IMR-90 (cell line): Measurements from ENCODE around the gene SKP2. TPM values are rescaled to one million over a fixed set of nuclear protein-coding genes. Genes with fewer than 3 reads are reported as not detected.

Source experiments
- ATAC-seq: fragments of 200-7000 bp; cut with Tn5 transposase; 2 replicates; pipeline ENCODE4 v1.9.1; 2020; ENCODE audit warnings: low read depth, mild to moderate bottlenecking, moderate library complexity
- BruUV-seq: library from RNA; stranded (reverse); fragments of 400-500 nt; replicated peaks from 2 replicates; lab custom pipeline; 2021; lab: Mats Ljungman, UMichigan
- CTCF ChIA-PET: fragments of 300-600 bp; formaldehyde crosslinking; extraction: SDS; loops from one replicate; lab custom pipeline; 2021; ENCODE audit warnings: antibody characterized with exemption; lab: Yijun Ruan, JAX
- POLR2A ChIA-PET: fragments of 300-600 bp; sonication (Branson Sonifier 250); formaldehyde crosslinking; loops from one replicate; lab custom pipeline; 2022; ENCODE audit warnings: antibody characterized with exemption; ENCODE audit not compliant: unreplicated experiment; lab: Charles Lee
- DNase-seq: peaks from one replicate; pipeline ENCODE4 v3.0.0; 2013
- H2AFZ ChIP-seq: replicated peaks from 2 replicates; pipeline ENCODE3; 2013; ENCODE audit warnings: low read length, mild to moderate bottlenecking; ENCODE audit not compliant: poor library complexity
- H2AK5ac ChIP-seq: 2 replicates; pipeline ENCODE4 v1.6.1; 2013; ENCODE audit warnings: low read depth, low read length, inconsistent platforms
- H2AK9ac ChIP-seq: replicated peaks from 2 replicates; pipeline ENCODE3; 2013; ENCODE audit warnings: mild to moderate bottlenecking, low read depth, low read length, moderate library complexity; ENCODE audit not compliant: poor library complexity
- H2BK120ac ChIP-seq: 2 replicates; pipeline ENCODE4 v1.6.1; 2013; ENCODE audit warnings: low read depth, low read length, inconsistent platforms
- H2BK15ac ChIP-seq: 3 replicates; pipeline ENCODE4 v1.6.1; 2013; ENCODE audit warnings: low read depth, low read length, inconsistent platforms
- H2BK20ac ChIP-seq: 2 replicates; pipeline ENCODE4 v1.6.1; 2013; ENCODE audit warnings: low read depth, mild to moderate bottlenecking, inconsistent platforms, low read length, moderate library complexity
- H2BK5ac ChIP-seq: 2 replicates; pipeline ENCODE4 v1.6.1; 2013; ENCODE audit warnings: mild to moderate bottlenecking, low read depth, low read length, inconsistent platforms; ENCODE audit not compliant: poor library complexity, severe bottlenecking
- H3K14ac ChIP-seq: replicated peaks from 2 replicates; pipeline ENCODE4 v1.6.1; 2013; ENCODE audit warnings: low read depth, low read length, inconsistent platforms
- H3K18ac ChIP-seq: 2 replicates; pipeline ENCODE4 v1.6.1; 2013; ENCODE audit warnings: low read depth, low read length, control low read depth
- H3K23ac ChIP-seq: 2 replicates; pipeline ENCODE4 v1.6.1; 2013; ENCODE audit warnings: low read depth, low read length, inconsistent platforms
- H3K27ac ChIP-seq: 2 replicates; pipeline ENCODE4 v1.5.1; 2013; ENCODE audit warnings: mild to moderate bottlenecking, control low read depth, low read length; ENCODE audit not compliant: insufficient read depth
- H3K27me3 ChIP-seq: 2 replicates; pipeline ENCODE4 v1.6.1; 2013; ENCODE audit warnings: low read length; ENCODE audit not compliant: control insufficient read depth, insufficient read depth
- H3K36me3 ChIP-seq: 2 replicates; pipeline ENCODE4 v1.6.1; 2013; ENCODE audit warnings: low read length, mixed read lengths; ENCODE audit not compliant: control insufficient read depth, insufficient read depth
- H3K4ac ChIP-seq: 2 replicates; pipeline ENCODE4 v1.6.1; 2013; ENCODE audit warnings: low read depth, low read length, inconsistent platforms
- H3K4me1 ChIP-seq: 2 replicates; pipeline ENCODE4 v1.6.1; 2013; ENCODE audit warnings: low read length, mixed read lengths; ENCODE audit not compliant: control insufficient read depth, insufficient read depth
- H3K4me2 ChIP-seq: 2 replicates; pipeline ENCODE4 v1.6.1; 2013; ENCODE audit warnings: low read depth, mild to moderate bottlenecking, control low read depth, low read length, moderate library complexity
- H3K4me3 ChIP-seq: 2 replicates; pipeline ENCODE4 v1.5.1; 2013; ENCODE audit warnings: low read depth, mild to moderate bottlenecking, control low read depth, low read length, moderate library complexity; ENCODE audit not compliant: insufficient read depth
- H3K56ac ChIP-seq: 2 replicates; pipeline ENCODE4 v1.6.1; 2013; ENCODE audit warnings: low read length, inconsistent platforms; ENCODE audit not compliant: insufficient read depth; ENCODE audit errors: extremely low read depth
- H3K79me1 ChIP-seq, 2 experiments: 2 replicates each; pipeline ENCODE4 v1.6.1; 2013; ENCODE audit warnings: low read length in 2 of 2, inconsistent platforms in 1 of 2, low read depth in 1 of 2
- H3K9ac ChIP-seq: 2 replicates; pipeline ENCODE4 v1.6.1; 2013; ENCODE audit warnings: low read depth, low read length, control low read depth
- H3K9me1 ChIP-seq: 2 replicates; pipeline ENCODE4 v1.6.1; 2013; ENCODE audit warnings: low read length, inconsistent platforms; ENCODE audit not compliant: insufficient read depth
- H3K9me3 ChIP-seq: 2 replicates; pipeline ENCODE4 v1.6.1; 2013; ENCODE audit warnings: low read length; ENCODE audit not compliant: control insufficient read depth, insufficient read depth
- H4K20me1 ChIP-seq: 2 replicates; pipeline ENCODE4 v1.6.1; 2013; ENCODE audit warnings: low read length, inconsistent platforms; ENCODE audit not compliant: insufficient read depth
- H4K5ac ChIP-seq: 2 replicates; pipeline ENCODE4 v1.6.1; 2013; ENCODE audit warnings: mild to moderate bottlenecking, low read depth, low read length, control low read depth
- H4K8ac ChIP-seq, 2 experiments: 2 replicates each; pipeline ENCODE4 v1.6.1; 2013; ENCODE audit warnings: low read depth in 2 of 2, low read length in 2 of 2, control low read depth in 1 of 2, inconsistent platforms in 1 of 2
- H4K91ac ChIP-seq: 2 replicates; pipeline ENCODE4 v1.6.1; 2013; ENCODE audit warnings: low read depth, low read length, inconsistent platforms; ENCODE audit not compliant: insufficient read depth
- BHLHE40 ChIP-seq: fragments of 150-350 bp; IDR thresholded peaks from 2 replicates; pipeline ENCODE4 v1.6.1; 2016; ENCODE audit warnings: mild to moderate bottlenecking, low read depth, low read length
- CEBPB ChIP-seq: IDR thresholded peaks from 2 replicates; pipeline ENCODE4 v1.6.1; 2012; ENCODE audit warnings: low read depth, low read length, improper control_type of control experiment
- CHD1 ChIP-seq: IDR thresholded peaks from 2 replicates; pipeline ENCODE4 v1.6.1; 2012; ENCODE audit warnings: low read depth, low read length, improper control_type of control experiment
- CTCF ChIP-seq: conservative IDR thresholded peaks from 2 replicates; pipeline ENCODE4 v1.5.1; 2012; ENCODE audit warnings: mild to moderate bottlenecking, low read depth, low read length, improper control_type of control experiment
- ELK1 ChIP-seq: fragments of 150-350 bp; IDR thresholded peaks from 2 replicates; pipeline ENCODE4 v1.6.1; 2016; ENCODE audit warnings: low read depth, mild to moderate bottlenecking, low read length, moderate library complexity, borderline replicate concordance
- FOS ChIP-seq: fragments of 150-350 bp; IDR thresholded peaks from 2 replicates; pipeline ENCODE4 v1.6.1; 2016; ENCODE audit warnings: low read depth, low read length
- MAFK ChIP-seq: IDR thresholded peaks from 2 replicates; pipeline ENCODE4 v1.6.1; 2012; ENCODE audit warnings: low read depth, low read length, improper control_type of control experiment
- MAZ ChIP-seq: IDR thresholded peaks from 2 replicates; pipeline ENCODE4 v1.6.1; 2012; ENCODE audit warnings: low read depth, mild to moderate bottlenecking, low read length, improper control_type of control experiment, moderate library complexity, borderline replicate concordance
- MXI1 ChIP-seq: IDR thresholded peaks from 2 replicates; pipeline ENCODE4 v1.6.1; 2012; ENCODE audit warnings: low read depth, mild to moderate bottlenecking, low read length, moderate library complexity, borderline replicate concordance
- NFE2L2 ChIP-seq: fragments of 150-350 bp; IDR thresholded peaks from 2 replicates; pipeline ENCODE4 v1.6.1; 2016; ENCODE audit warnings: low read depth, mild to moderate bottlenecking, low read length
- POLR2A ChIP-seq: IDR thresholded peaks from 2 replicates; pipeline ENCODE4 v1.6.1; 2012; ENCODE audit warnings: mild to moderate bottlenecking, low read depth, low read length
- RAD21 ChIP-seq: IDR thresholded peaks from 2 replicates; pipeline ENCODE4 v1.6.1; 2012; ENCODE audit warnings: low read length, improper control_type of control experiment
- RCOR1 ChIP-seq: IDR thresholded peaks from 2 replicates; pipeline ENCODE4 v1.6.1; 2012; ENCODE audit warnings: mild to moderate bottlenecking, low read length, improper control_type of control experiment; ENCODE audit not compliant: insufficient replicate concordance
- RFX5 ChIP-seq: IDR thresholded peaks from 2 replicates; pipeline ENCODE4 v1.8.0; 2012; ENCODE audit warnings: low read depth, mild to moderate bottlenecking, low read length, moderate library complexity
- SMC3 ChIP-seq: fragments of 150-350 bp; IDR thresholded peaks from 2 replicates; pipeline ENCODE4 v1.6.1; 2016; ENCODE audit warnings: low read depth, mild to moderate bottlenecking, antibody characterized with exemption, low read length, moderate library complexity
- USF2 ChIP-seq: fragments of 150-350 bp; IDR thresholded peaks from 2 replicates; pipeline ENCODE4 v1.6.1; 2017; ENCODE audit warnings: mild to moderate bottlenecking, antibody characterized with exemption, low read length, low read depth
- dilution Hi-C: fragments of 300-500 bp; cut with HindIII; formaldehyde crosslinking; loops from one replicate; pipeline ENCODE4 v1.14.3; 2018; ENCODE audit warnings: low sequenced_read_pairs; ENCODE audit not compliant: unreplicated experiment
- in situ Hi-C: fragments of 300-500 bp; cut with MboI; formaldehyde crosslinking; loops from 3 replicates; pipeline ENCODE4 v1.14.3; 2019; ENCODE audit warnings: low sequenced_read_pairs, inconsistent platforms, mixed read lengths
- intact Hi-C: fragments of 100-400 bp; cut with micrococcal nuclease; formaldehyde crosslinking; loops from 2 replicates; pipeline ENCODE4 v1.10.0; 2022
- polyA plus RNA-seq, 3 experiments: library from polyadenylated mRNA; depleted of rRNA; stranded (reverse); fragments of >200 nt; gene quantifications; 2 replicates each; pipeline ENCODE4 v1.2.3, GENCODE V29; 2012; ENCODE audit warnings: low replicate concordance in 1 of 3
- total RNA-seq: library from RNA; depleted of rRNA; stranded (reverse); fragments of >200 nt; gene quantifications from 2 replicates; pipeline ENCODE4 v1.2.3, GENCODE V29; 2012

The SKP2 gene
- total and polyA plus RNA-seq, 2 of the 4 experiments (the other 2 are of a cell fraction): 23.3 to 92.1 TPM

GRCh38 chr5:36206913-36207312, 55.0 kb downstream of the SKP2 start:
- H4K20me1 ChIP-seq: no peaks in the 10 kb centered on the region
- H2BK15ac ChIP-seq: no peak overlapping the region
- CTCF ChIA-PET: interaction anchor here (0.5 kb wide), 1 partner anchor 61 kb away, joined by 4 read pairs; no protein-coding TSS in a partner anchor
- no peak overlapping the region for H3K14ac ChIP-seq
- H3K4ac ChIP-seq: no peak overlapping the region
- H4K5ac ChIP-seq: no peak overlapping the region
- H3K23ac ChIP-seq: no peak overlapping the region
- in situ Hi-C loops: no loop called here
- POLR2A ChIA-PET: no interaction called here
- no peaks in the 10 kb centered on the region for H3K27me3 ChIP-seq
- no peak overlapping the region for H2BK120ac ChIP-seq
- no peaks in the 10 kb centered on the region for H3K9me3 ChIP-seq
- no peak for DNase-seq
- no peak overlapping the region for H3K4me2 ChIP-seq
- no TSS peak for BruUV-seq
- H3K79me1 ChIP-seq: no peaks in the 10 kb centered on the region
- no peaks in the 10 kb centered on the region for H3K9me1 ChIP-seq
- no peak overlapping the region for H2BK20ac ChIP-seq
- no peak for TF ChIP-seq MAFK
- no peak for TF ChIP-seq MAZ
- TF ChIP-seq FOS: no peak
- no peak for TF ChIP-seq CTCF
- TF ChIP-seq BHLHE40: no peak
- TF ChIP-seq RFX5: no peak
- no peak for TF ChIP-seq ELK1
- TF ChIP-seq RCOR1: no peak
- TF ChIP-seq SMC3: no peak
- no peak for TF ChIP-seq CHD1
- no peak for TF ChIP-seq USF2
- no peak for TF ChIP-seq NFE2L2
- no peak for TF ChIP-seq RAD21
- TF ChIP-seq POLR2A: no peak
- TF ChIP-seq CEBPB: no peak
- TF ChIP-seq MXI1: no peak
- H3K4me3 ChIP-seq: no peak overlapping the region
- H3K4me1 ChIP-seq: peaks cover 2% of the 10 kb centered on the region
- intact Hi-C loops: no loop called here
- H3K36me3 ChIP-seq: peaks cover 3% of the 10 kb centered on the region; the same call in 1 of the 2 replicates
- H2AK9ac ChIP-seq: no peak overlapping the region
- dilution Hi-C loops: no loop called here
- H3K56ac ChIP-seq: no peak overlapping the region
- no peak overlapping the region for H2BK5ac ChIP-seq
- no peak overlapping the region for H3K27ac ChIP-seq
- H3K18ac ChIP-seq: no peak overlapping the region
- H3K9ac ChIP-seq: no peak overlapping the region
- no peak overlapping the region for H2AFZ ChIP-seq
- no peak overlapping the region for H2AK5ac ChIP-seq
- no peak overlapping the region for H4K8ac ChIP-seq
- H4K91ac ChIP-seq: no peak overlapping the region
- ATAC-seq: no peak
